Breast epithelium (tissue), 4 donors: ENCODE measurements around the gene TLR7. TPM values are rescaled to one million over a fixed set of nuclear protein-coding genes. Genes with fewer than 3 reads are reported as not detected.

ENCODE experiments used
- DNase-seq, 2 donors: peaks; one replicate each; pipeline ENCODE4 v3.0.0-alpha.2; 2019; ENCODE audit warnings: low spot score in 2 of 2
- H3K27ac ChIP-seq, 2 donors: fragments of 200-600 bp; sonication (generic) in 1 of 2; one replicate each; pipeline ENCODE4 v1.5.1; 2016 to 2019; ENCODE audit warnings: mild to moderate bottlenecking in 1 of 2
- H3K27me3 ChIP-seq, 2 donors: fragments of 200-600 bp; sonication (generic) in 1 of 2; one replicate each; pipeline versions ENCODE4 v1.5.1 to v1.6.0; 2017 to 2019; ENCODE audit warnings: control low read depth in 1 of 2, mild to moderate bottlenecking in 1 of 2
- H3K36me3 ChIP-seq: fragments of 200-600 bp; one replicate; pipeline ENCODE4 v1.5.1; 2019
- H3K4me1 ChIP-seq, 2 donors: fragments of 200-600 bp; sonication (generic); one replicate each; pipeline ENCODE4 v1.5.1; 2016 to 2019; ENCODE audit warnings: control low read depth in 1 of 2
- H3K4me3 ChIP-seq, 3 donors: fragments of 200-600 bp; sonication (generic); 1 replicate in 2 of 3; 2 replicates in 1 of 3; pipeline ENCODE4 v1.5.1; 2016 to 2019; ENCODE audit warnings: mild to moderate bottlenecking in 3 of 3, moderate library complexity in 2 of 3
- H3K9me3 ChIP-seq, 2 donors: fragments of 200-600 bp; sonication (generic) in 1 of 2; one replicate each; pipeline ENCODE4 v1.5.1; 2016 to 2019; ENCODE audit warnings: control low read depth in 1 of 2
- CTCF ChIP-seq, 3 donors: fragments of 450-650 bp; IDR thresholded peaks; one replicate each; pipeline ENCODE4 v1.5.1; 2016 to 2017; ENCODE audit warnings: antibody characterized with exemption in 3 of 3, mild to moderate bottlenecking in 3 of 3, moderate library complexity in 3 of 3
- POLR2A ChIP-seq: fragments of 450-650 bp; IDR thresholded peaks from one replicate; pipeline ENCODE4 v1.6.1; 2016; ENCODE audit warnings: antibody characterized with exemption, mild to moderate bottlenecking, moderate library complexity
- POLR2AphosphoS5 ChIP-seq, 3 donors: sonication (generic); formaldehyde crosslinking; IDR thresholded peaks; one replicate each; pipeline ENCODE4 v1.6.1; 2017; ENCODE audit warnings: antibody characterized with exemption in 3 of 3
- intact Hi-C: fragments of 100-400 bp; cut with DNase I; formaldehyde crosslinking; loops from one replicate; pipeline ENCODE4 v1.15.1; 2023; ENCODE audit warnings: low total_unique reads
- total RNA-seq, 3 donors: library from RNA; depleted of rRNA; stranded (reverse); fragments of >200 nt; gene quantifications; one replicate each; pipeline ENCODE4 v1.1.0, GENCODE V29; 2016

TLR7 gene
- total RNA-seq, 3 donors from 2014 or later, result 0.98 to 2.3 (median 1.3) TPM

- Histone ChIP-seq H3K27me3 (peaks cover 0 to 19% of the 10 kb centered on the region in 2 donors), H3K36me3 (no peaks in the 10 kb centered on the region), H3K4me1 (no peaks in the 10 kb centered on the region), H3K27ac (no peak overlapping the region), H3K9me3 (peaks cover 4 to 7% of the 10 kb centered on the region in 2 donors), H3K4me3 (no peak overlapping the region)
- no peak for TF ChIP-seq POLR2A
- TF ChIP-seq POLR2AphosphoS5 (IDR thresholded peaks at IDR 0.05), result no peak
- no peak for TF ChIP-seq CTCF (IDR thresholded peaks at IDR 0.05)
- DNase-seq, result no peak
- intact Hi-C loops, result no loop called here
Measured at GRCh38 chrX:12868747-12869146, 1.9 kb downstream of the TLR7 start.

- no peaks in the 10 kb centered on the region for H3K9me3 ChIP-seq
- intact Hi-C loops, result no loop called here
- no peak for TF ChIP-seq CTCF (IDR thresholded peaks at IDR 0.05)
- no peak for TF ChIP-seq POLR2AphosphoS5 (IDR thresholded peaks at IDR 0.05)
- no peak for TF ChIP-seq POLR2A
Measured at GRCh38 chrX:12871257-12871656, 4.4 kb downstream of the TLR7 start.

GRCh38 chrX:12872741-12873140, 5.9 kb downstream of the TLR7 start:
- Histone ChIP-seq H3K4me3 (no peak overlapping the region), H3K27me3 (peaks cover 0 to 16% of the 10 kb centered on the region in 2 donors), H3K36me3 (no peaks in the 10 kb centered on the region), H3K9me3 (no peaks in the 10 kb centered on the region), H3K4me1 (no peaks in the 10 kb centered on the region), H3K27ac (no peak overlapping the region)
- intact Hi-C loops, result no loop called here
- TF ChIP-seq POLR2A, result no peak
- no peak for TF ChIP-seq CTCF (IDR thresholded peaks at IDR 0.05)
- TF ChIP-seq POLR2AphosphoS5 (IDR thresholded peaks at IDR 0.05), result no peak
- DNase-seq, result no peak

More at GRCh38 chrX:12871257-12871656, 4.4 kb downstream of the TLR7 start:
- H3K4me3 ChIP-seq, result no peak overlapping the region
- no peak for DNase-seq
- no peaks in the 10 kb centered on the region for H3K4me1 ChIP-seq
- no peak overlapping the region for H3K27ac ChIP-seq
- no peaks in the 10 kb centered on the region for H3K36me3 ChIP-seq
- H3K27me3 ChIP-seq, result peaks cover 0 to 20% of the 10 kb centered on the region in 2 donors

GRCh38 chrX:12874581-12874980, 7.7 kb downstream of the TLR7 start:
- intact Hi-C loops, result no loop called here
- TF ChIP-seq POLR2A (no peak), CTCF (IDR thresholded peaks at IDR 0.05) (no peak), POLR2AphosphoS5 (IDR thresholded peaks at IDR 0.05) (no peak)
- DNase-seq, result no peak

GRCh38 chrX:12877386-12877785, 10.5 kb downstream of the TLR7 start:
- no peak overlapping the region for H3K27ac ChIP-seq
- H3K27me3 ChIP-seq, result peaks cover 0 to 26% of the 10 kb centered on the region in 2 donors
- intact Hi-C loops, result no loop called here
- no peaks in the 10 kb centered on the region for H3K36me3 ChIP-seq
- H3K4me1 ChIP-seq, result no peaks in the 10 kb centered on the region
- H3K4me3 ChIP-seq, result no peak overlapping the region
- TF ChIP-seq POLR2AphosphoS5 (IDR thresholded peaks at IDR 0.05) (no peak), CTCF (IDR thresholded peaks at IDR 0.05) (no peak), POLR2A (no peak)
- H3K9me3 ChIP-seq, result no peaks in the 10 kb centered on the region
- no peak for DNase-seq

More at GRCh38 chrX:12874581-12874980, 7.7 kb downstream of the TLR7 start:
- Histone ChIP-seq H3K36me3 (no peaks in the 10 kb centered on the region), H3K9me3 (no peaks in the 10 kb centered on the region), H3K27ac (no peak overlapping the region), H3K27me3 (peaks cover 0 to 16% of the 10 kb centered on the region in 2 donors), H3K4me3 (no peak overlapping the region), H3K4me1 (no peaks in the 10 kb centered on the region)
